Fibroblast of lung (primary cell): ENCODE data around the gene DNAJC10. TPM values are rescaled to one million over a fixed set of nuclear protein-coding genes. Genes with fewer than 3 reads are reported as not detected.
A peak's percentile ranks its signal among the peaks of the same experiment; 100 is the strongest.

Experiments
- DNase-seq, 2 donors: peaks; one replicate each; pipeline versions ENCODE4 v3.0.0 to v3.0.0-alpha.2; 2010; ENCODE audit warnings: low read depth in 2 of 2
- H2AFZ ChIP-seq: 2 replicates; pipeline ENCODE4 v1.5.1; 2012; ENCODE audit warnings: low read length, control low read depth, inconsistent platforms
- H3K27ac ChIP-seq: 2 replicates; pipeline ENCODE4 v1.5.1; 2011; ENCODE audit warnings: low read length, control low read depth; ENCODE audit not compliant: insufficient read depth
- H3K27me3 ChIP-seq: 2 replicates; pipeline ENCODE4 v1.5.1; 2011; ENCODE audit warnings: mild to moderate bottlenecking, low read length; ENCODE audit not compliant: control insufficient read depth, insufficient read depth
- H3K36me3 ChIP-seq: 2 replicates; pipeline ENCODE4 v1.5.1; 2011; ENCODE audit warnings: low read length; ENCODE audit not compliant: control insufficient read depth, insufficient read depth
- H3K4me1 ChIP-seq: 2 replicates; pipeline ENCODE4 v1.5.1; 2011; ENCODE audit warnings: low read length; ENCODE audit not compliant: control insufficient read depth, insufficient read depth; ENCODE audit errors: extremely low read depth
- H3K4me2 ChIP-seq: 2 replicates; pipeline ENCODE4 v1.5.1; 2011; ENCODE audit warnings: low read length, control low read depth; ENCODE audit not compliant: insufficient read depth; ENCODE audit errors: extremely low read depth
- H3K4me3 ChIP-seq, 4 experiments: fragments of 200-600 bp in 1 of 4; sonication (generic) in 1 of 4; replicated peaks in 1 of 4; 2 replicates each; pipeline ENCODE4 v1.5.1; 2011 to 2016; ENCODE audit warnings: low read length in 4 of 4, low read depth in 3 of 4, mild to moderate bottlenecking in 3 of 4, control low read depth in 2 of 4, inconsistent platforms in 1 of 4, mixed read lengths in 1 of 4; ENCODE audit not compliant: insufficient read depth in 1 of 4; ENCODE audit errors: control extremely low read depth in 1 of 4
- H3K79me2 ChIP-seq: 2 replicates; pipeline ENCODE4 v1.5.1; 2012; ENCODE audit warnings: mild to moderate bottlenecking, low read length, inconsistent platforms; ENCODE audit not compliant: control insufficient read depth, insufficient read depth
- H3K9ac ChIP-seq: 2 replicates; pipeline ENCODE4 v1.5.1; 2011; ENCODE audit warnings: mild to moderate bottlenecking, low read length, control low read depth; ENCODE audit not compliant: insufficient read depth
- H3K9me3 ChIP-seq: 2 replicates; pipeline ENCODE4 v1.5.1; 2012; ENCODE audit warnings: low read depth, low read length; ENCODE audit not compliant: control insufficient read depth, insufficient read depth
- H4K20me1 ChIP-seq: 2 replicates; pipeline ENCODE4 v1.5.1; 2011; ENCODE audit warnings: low read length; ENCODE audit not compliant: control insufficient read depth, insufficient read depth; ENCODE audit errors: extremely low read depth
- EZH2 ChIP-seq: IDR thresholded peaks from 2 replicates; pipeline ENCODE4 v1.5.1; 2012; ENCODE audit warnings: low read length, control low read depth, mild to moderate bottlenecking; ENCODE audit errors: missing control alignments
- polyA plus RNA-seq, 2 donors: library from polyadenylated mRNA; depleted of rRNA in 1 of 2; stranded (reverse) in 1 of 2; unstranded in 1 of 2; fragments of >200 nt; gene quantifications; 2 replicates each; pipeline ENCODE4 v1.2.1, GENCODE V29; 2011 to 2012; ENCODE audit warnings: missing spikeins in 1 of 2
- total RNA-seq: library from RNA; depleted of rRNA; stranded (reverse); fragments of >200 nt; gene quantifications from 2 replicates; pipeline ENCODE4 v1.2.1, GENCODE V29; 2014
- TF ChIP-seq, protein P1 (sequence below), 2 donors: IDR thresholded peaks in 1 of 2; conservative IDR thresholded peaks in 1 of 2; 1 replicate in 1 of 2; 2 replicates in 1 of 2; pipeline ENCODE4 v1.5.1; 2011 to 2012; ENCODE audit warnings: low read length in 2 of 2, control low read depth in 1 of 2, inconsistent platforms in 1 of 2, low read depth in 1 of 2, mild to moderate bottlenecking in 1 of 2

The DNAJC10 gene
- total and polyA plus RNA-seq, 2 donors (not counting 1 experiment from before 2014, with no cell fraction given): 86.7 to 102 TPM

- H3K27me3 ChIP-seq: no peaks in the 10 kb centered on the region
- no peaks in the 10 kb centered on the region for H3K4me1 ChIP-seq
- no peak overlapping the region for H3K4me3 ChIP-seq
- H4K20me1 ChIP-seq: no peaks in the 10 kb centered on the region
- H3K79me2 ChIP-seq: no peaks in the 10 kb centered on the region
- no peak overlapping the region for H3K9ac ChIP-seq
- H3K36me3 ChIP-seq: peaks cover 2% of the 10 kb centered on the region
- no peak for DNase-seq
- no peak overlapping the region for H2AFZ ChIP-seq
- no peak overlapping the region for H3K4me2 ChIP-seq
- TF ChIP-seq EZH2: no peak
- TF ChIP-seq, protein P1, sequence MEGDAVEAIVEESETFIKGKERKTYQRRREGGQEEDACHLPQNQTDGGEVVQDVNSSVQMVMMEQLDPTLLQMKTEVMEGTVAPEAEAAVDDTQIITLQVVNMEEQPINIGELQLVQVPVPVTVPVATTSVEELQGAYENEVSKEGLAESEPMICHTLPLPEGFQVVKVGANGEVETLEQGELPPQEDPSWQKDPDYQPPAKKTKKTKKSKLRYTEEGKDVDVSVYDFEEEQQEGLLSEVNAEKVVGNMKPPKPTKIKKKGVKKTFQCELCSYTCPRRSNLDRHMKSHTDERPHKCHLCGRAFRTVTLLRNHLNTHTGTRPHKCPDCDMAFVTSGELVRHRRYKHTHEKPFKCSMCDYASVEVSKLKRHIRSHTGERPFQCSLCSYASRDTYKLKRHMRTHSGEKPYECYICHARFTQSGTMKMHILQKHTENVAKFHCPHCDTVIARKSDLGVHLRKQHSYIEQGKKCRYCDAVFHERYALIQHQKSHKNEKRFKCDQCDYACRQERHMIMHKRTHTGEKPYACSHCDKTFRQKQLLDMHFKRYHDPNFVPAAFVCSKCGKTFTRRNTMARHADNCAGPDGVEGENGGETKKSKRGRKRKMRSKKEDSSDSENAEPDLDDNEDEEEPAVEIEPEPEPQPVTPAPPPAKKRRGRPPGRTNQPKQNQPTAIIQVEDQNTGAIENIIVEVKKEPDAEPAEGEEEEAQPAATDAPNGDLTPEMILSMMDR (conservative IDR thresholded peaks at IDR 0.05 in 1 of 2, IDR thresholded peaks at IDR 0.05 in 1 of 2; ENCODE audit: low read depth in 1 of 2, low read length in 2 of 2): no peak
- no peaks in the 10 kb centered on the region for H3K9me3 ChIP-seq
- H3K27ac ChIP-seq: no peak overlapping the region
These were observed 42.3 kb downstream of the DNAJC10 start for GRCh38 chr2:182758379-182758778.

DNA sequence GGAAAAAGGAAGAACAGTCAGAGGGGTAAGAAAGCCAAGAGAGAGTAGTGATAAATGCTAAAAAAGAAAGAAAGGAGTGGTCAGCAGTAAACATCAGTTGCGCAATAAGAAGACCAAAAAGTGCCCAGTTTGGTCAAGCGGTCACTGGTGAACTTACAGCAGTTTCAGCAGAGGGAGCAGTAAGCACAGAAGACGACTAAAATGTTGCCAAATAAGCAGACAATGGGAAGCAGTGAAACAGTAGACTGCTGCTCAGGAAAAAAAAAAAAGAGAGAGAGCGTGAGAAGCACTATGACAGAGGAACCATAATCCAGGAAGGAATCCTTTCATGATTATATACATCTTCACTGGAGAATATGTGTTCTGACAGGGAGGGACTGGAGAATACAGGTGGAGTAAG, 45.8 kb downstream of the DNAJC10 start:
- Histone ChIP-seq H3K27ac (no peak overlapping the region), H3K9me3 (no peaks in the 10 kb centered on the region), H3K79me2 (no peaks in the 10 kb centered on the region), H4K20me1 (no peaks in the 10 kb centered on the region), H2AFZ (no peak overlapping the region), H3K4me3 (no peak overlapping the region), H3K4me1 (no peaks in the 10 kb centered on the region), H3K4me2 (no peak overlapping the region), H3K27me3 (no peaks in the 10 kb centered on the region), H3K36me3 (peaks cover 2% of the 10 kb centered on the region), H3K9ac (no peak overlapping the region)
- peak; percentile 43 to 77 for DNase-seq
- no peak for TF ChIP-seq EZH2
- TF ChIP-seq, protein P1 (conservative IDR thresholded peaks at IDR 0.05 in 1 of 2, IDR thresholded peaks at IDR 0.05 in 1 of 2; ENCODE audit: low read depth in 1 of 2, low read length in 2 of 2): peak; percentile 36 to 38

DNA sequence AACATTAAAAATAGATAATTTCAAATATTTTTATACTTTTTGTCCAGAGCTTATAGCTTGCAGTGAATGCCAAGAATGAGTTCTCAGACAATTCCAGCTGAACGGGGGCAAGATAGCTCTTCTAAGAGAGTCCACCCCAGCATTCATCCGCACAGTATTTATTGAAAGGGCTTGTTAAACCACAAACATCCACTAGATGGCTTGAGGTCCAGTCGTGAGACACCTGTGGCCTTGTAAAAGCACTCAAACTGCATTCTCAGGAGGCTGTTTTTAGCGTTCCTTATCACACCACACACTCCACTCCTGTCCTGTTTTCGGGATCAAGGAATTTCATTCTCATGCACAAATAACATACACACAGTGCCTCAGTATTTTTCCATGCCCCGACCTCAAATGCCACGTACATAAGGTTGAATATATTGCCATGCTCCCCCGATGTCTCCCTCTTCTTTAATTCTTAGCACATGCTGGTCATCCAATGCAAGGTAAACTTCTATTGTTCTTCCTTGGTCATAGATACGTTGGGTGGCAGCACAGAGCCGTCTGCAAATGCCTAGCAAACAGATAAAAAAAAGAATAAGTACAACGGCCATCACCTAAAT, 47.4 kb downstream of the DNAJC10 start:
- TF ChIP-seq, protein P1 (conservative IDR thresholded peaks at IDR 0.05 in 1 of 2, IDR thresholded peaks at IDR 0.05 in 1 of 2; ENCODE audit: low read depth in 1 of 2, low read length in 2 of 2): peak; percentile 62 to 68
- TF ChIP-seq EZH2: no peak
- no peaks in the 10 kb centered on the region for H3K4me1 ChIP-seq
- no peaks in the 10 kb centered on the region for H3K79me2 ChIP-seq
- H3K9me3 ChIP-seq: no peaks in the 10 kb centered on the region
- no peak overlapping the region for H2AFZ ChIP-seq
- no peak overlapping the region for H3K4me2 ChIP-seq
- no peaks in the 10 kb centered on the region for H4K20me1 ChIP-seq
- H3K36me3 ChIP-seq: peaks cover 2% of the 10 kb centered on the region
- no peak overlapping the region for H3K9ac ChIP-seq
- peak; percentile 48 to 65 for DNase-seq
- no peak overlapping the region for H3K27ac ChIP-seq
- H3K4me3 ChIP-seq: no peak overlapping the region
- no peaks in the 10 kb centered on the region for H3K27me3 ChIP-seq
